ENCODE results near the gene FAM151B.

- TF ChIP-seq EZH2phosphoT487 (IDR thresholded peaks at IDR 0.05; ENCODE audit: borderline replicate concordance) (no peak), CTCF (conservative IDR thresholded peaks at IDR 0.05; ENCODE audit: low read length) (no peak)
These were observed 20.9 kb downstream of the FAM151B start for GRCh38 chr5:80508844-80509243.
